Measurements from ENCODE around the gene RBFA.

Gene RBFA

DNA sequence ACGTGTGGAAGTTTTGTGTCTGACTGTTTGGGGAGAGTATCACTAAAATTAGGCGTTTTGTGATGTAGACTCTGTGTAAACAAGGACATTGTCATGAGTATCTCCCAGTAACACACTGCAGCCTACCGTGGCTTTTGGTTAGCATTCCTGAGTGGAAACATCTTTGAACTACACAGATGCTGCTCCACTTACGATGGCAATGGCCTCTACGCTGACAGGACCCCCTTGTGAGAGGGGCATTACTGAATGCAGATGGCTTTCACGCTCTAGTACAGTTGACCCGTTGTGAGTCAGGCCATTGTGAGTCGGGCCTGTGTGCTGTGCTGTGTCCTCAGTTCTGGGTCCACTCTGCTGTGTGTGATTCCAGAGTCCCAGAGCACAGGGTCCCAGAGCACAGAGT is 40.5 kb downstream of the RBFA start:
- DNase-seq (ENCODE audit: low read depth) = no peak

DNA sequence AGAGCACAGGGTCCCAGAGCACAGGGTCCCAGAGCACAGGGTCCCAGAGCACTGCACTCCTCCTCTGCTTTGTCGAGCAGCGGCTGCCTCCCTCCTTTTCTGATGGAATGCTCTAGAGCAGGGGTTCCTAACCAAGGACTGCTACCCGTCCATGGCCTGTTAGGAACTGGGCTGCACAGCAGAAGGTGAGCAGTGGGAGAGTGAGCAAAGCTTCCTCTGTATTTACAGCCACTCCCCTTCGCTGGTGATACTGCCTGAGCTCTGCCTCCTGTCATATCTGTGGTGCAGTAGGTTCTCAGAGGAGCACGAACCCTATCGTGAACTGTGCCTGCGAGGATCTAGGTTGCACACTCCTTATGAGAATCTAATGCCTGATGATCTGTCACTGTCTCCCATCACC is 41.7 kb downstream of the RBFA start:
- DNase-seq (ENCODE audit: low read depth) = no peak

DNA sequence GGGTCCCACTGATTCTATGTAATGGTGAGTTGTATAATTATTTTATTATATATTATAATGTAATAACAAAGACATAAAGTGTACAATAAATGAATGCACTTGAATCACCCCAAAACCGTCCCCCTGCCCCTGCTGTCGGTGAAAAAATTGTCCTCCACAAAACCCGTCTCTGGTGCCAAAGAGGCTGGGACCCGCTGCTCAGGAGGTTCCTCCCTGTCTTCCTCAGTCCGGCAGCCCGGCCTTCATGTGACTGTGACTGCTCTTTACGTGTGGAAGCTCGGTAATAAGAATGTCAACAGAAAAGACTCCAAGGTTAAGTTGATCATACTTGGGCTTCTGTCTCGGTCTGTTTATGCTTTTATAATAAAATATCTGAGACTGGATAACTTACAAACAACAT is 42.1 kb downstream of the RBFA start:
- no peak for DNase-seq (ENCODE audit: low read depth)

- DNase-seq (ENCODE audit: low read depth) = no peak
These were observed 43.6 kb downstream of the RBFA start for GRCh38 chr18:80077873-80078272.

Measured in ELR (cell line).